NCI-H69 (cell line): ENCODE data around the gene METTL14.

Source experiments
- DNase-seq: peaks from one replicate; lab custom pipeline; 2025; lab: John Stamatoyannopoulos, UW

Gene METTL14

GRCh38 chr4:118734491-118735205 lies 49.5 kb downstream of the METTL14 start:
- DNase-seq: no peak

GRCh38 chr4:118736900-118737299 lies 51.7 kb downstream of the METTL14 start:
- DNase-seq: peak; percentile 35

GRCh38 chr4:118738090-118738489 lies 52.9 kb downstream of the METTL14 start:
- no peak for DNase-seq

- DNase-seq: no peak
These were observed 54.0 kb downstream of the METTL14 start for GRCh38 chr4:118739022-118739713.

- DNase-seq: peak; percentile 42
These were observed 55.7 kb downstream of the METTL14 start for GRCh38 chr4:118740869-118741268.

GRCh38 chr4:118741301-118741855 lies 56.2 kb downstream of the METTL14 start:
- DNase-seq: no peak

- DNase-seq: no peak
These were observed 56.9 kb downstream of the METTL14 start for GRCh38 chr4:118742050-118742449.

- no peak for DNase-seq
These were observed 58.7 kb downstream of the METTL14 start for GRCh38 chr4:118743867-118744266.

- no peak for DNase-seq
These were observed 60.2 kb downstream of the METTL14 start for GRCh38 chr4:118745357-118745756.

- DNase-seq: peak; percentile 87
These were observed 61.2 kb downstream of the METTL14 start for GRCh38 chr4:118746251-118746919.

- peak; percentile 86 for DNase-seq
These were observed 64.3 kb downstream of the METTL14 start for GRCh38 chr4:118749347-118749988.

GRCh38 chr4:118751629-118752323 lies 66.6 kb downstream of the METTL14 start:
- no peak for DNase-seq

GRCh38 chr4:118752551-118752950 lies 67.4 kb downstream of the METTL14 start:
- DNase-seq: no peak

GRCh38 chr4:118753096-118753495 lies 67.9 kb downstream of the METTL14 start:
- no peak for DNase-seq

- no peak for DNase-seq
These were observed 68.5 kb downstream of the METTL14 start for GRCh38 chr4:118753685-118754084.

GRCh38 chr4:118754890-118755289 lies 69.7 kb downstream of the METTL14 start:
- DNase-seq: no peak

GRCh38 chr4:118755438-118756226 lies 70.4 kb downstream of the METTL14 start:
- no peak for DNase-seq

GRCh38 chr4:118756429-118756828 lies 71.2 kb downstream of the METTL14 start:
- no peak for DNase-seq

- DNase-seq: peak; percentile 44
These were observed 71.8 kb downstream of the METTL14 start for GRCh38 chr4:118756958-118757357.

GRCh38 chr4:118757761-118758251 lies 72.6 kb downstream of the METTL14 start:
- DNase-seq: peak; percentile 86

- DNase-seq: peak; percentile 15
These were observed 73.1 kb downstream of the METTL14 start for GRCh38 chr4:118758293-118758692.
